GM19324 (cell line): ENCODE data around the gene SSTR1.
"Not testable (repeated sequence)": the region's sequence is repeated elsewhere in the genome, so short reads cannot be mapped to it uniquely, and the experiment has no call there.

Source experiments
- ATAC-seq: cut with Tn5 transposase; IDR thresholded peaks from one replicate; pipeline ENCODE4 v1.9.1; 2021; ENCODE audit warnings: mild to moderate bottlenecking, moderate library complexity; ENCODE audit not compliant: unreplicated experiment, low FRiP score

Gene SSTR1, protein sequence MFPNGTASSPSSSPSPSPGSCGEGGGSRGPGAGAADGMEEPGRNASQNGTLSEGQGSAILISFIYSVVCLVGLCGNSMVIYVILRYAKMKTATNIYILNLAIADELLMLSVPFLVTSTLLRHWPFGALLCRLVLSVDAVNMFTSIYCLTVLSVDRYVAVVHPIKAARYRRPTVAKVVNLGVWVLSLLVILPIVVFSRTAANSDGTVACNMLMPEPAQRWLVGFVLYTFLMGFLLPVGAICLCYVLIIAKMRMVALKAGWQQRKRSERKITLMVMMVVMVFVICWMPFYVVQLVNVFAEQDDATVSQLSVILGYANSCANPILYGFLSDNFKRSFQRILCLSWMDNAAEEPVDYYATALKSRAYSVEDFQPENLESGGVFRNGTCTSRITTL

DNA sequence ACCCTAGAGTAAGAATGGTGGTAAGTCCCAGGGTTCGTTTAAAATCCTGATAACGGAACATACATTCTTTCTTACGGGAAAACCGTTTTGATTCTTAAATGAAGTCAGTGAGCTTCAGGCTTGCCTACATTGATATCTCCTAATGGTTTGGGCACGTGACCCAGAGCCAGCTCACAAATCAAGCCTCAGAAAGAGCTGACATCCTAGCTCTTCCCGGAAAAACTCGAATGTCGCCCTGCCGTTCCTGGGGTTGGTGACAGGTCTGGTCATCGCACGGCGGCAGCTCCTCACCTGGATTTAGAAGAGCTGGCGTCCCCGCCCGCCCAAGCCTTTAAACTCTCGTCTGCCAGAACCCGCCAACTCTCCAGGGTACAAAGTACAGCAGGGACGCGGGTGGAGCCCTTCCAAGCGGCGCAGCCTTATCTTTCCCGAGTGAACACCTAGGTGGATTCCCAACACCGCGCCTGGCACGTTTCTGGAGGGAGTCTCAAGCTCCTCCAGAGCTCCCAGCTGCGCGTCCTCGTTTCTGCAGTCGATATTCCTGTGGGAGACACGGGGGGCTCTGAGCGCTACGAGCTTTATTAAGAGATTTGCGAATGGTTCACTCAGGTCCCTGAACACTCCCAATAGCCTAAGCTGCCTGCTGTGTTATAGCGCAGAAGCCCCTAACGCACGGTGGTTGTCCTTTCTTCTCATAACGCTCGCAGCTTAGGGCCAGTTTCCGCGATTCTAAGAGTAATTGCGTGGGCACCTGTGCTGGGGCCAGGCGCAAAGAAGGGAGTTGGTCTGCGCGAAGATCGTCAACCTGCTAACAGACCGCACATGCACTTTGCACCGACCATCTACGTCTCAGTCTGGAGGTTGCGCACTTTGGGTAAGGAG, at the start of gene SSTR1:
Gene SSTR1 (plus strand): TSS at position 169 of the 882 bp plus-strand sequence. CDS start 1,486 bp downstream, outside the sequence.
- ATAC-seq = no peak

DNA sequence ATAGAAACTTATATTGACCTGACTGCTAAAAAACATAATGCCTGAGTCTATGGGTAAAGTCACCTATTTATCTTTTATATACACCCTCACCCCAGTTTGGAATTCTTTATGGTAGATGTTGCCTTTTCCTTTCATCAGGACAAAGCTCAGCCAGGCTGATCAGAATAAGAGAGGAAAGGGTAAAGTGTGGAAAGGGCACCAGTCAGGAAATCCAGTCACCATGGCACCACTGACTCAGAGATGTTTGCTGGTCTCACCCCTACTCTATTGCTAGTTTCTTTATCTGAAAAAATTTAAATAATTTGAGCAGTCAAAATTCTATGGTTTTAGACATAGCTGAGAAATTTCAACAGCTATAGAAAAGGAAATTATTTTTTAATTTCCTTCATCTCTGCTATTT, 49.2 kb upstream of the SSTR1 start:
- ATAC-seq = no peak

DNA sequence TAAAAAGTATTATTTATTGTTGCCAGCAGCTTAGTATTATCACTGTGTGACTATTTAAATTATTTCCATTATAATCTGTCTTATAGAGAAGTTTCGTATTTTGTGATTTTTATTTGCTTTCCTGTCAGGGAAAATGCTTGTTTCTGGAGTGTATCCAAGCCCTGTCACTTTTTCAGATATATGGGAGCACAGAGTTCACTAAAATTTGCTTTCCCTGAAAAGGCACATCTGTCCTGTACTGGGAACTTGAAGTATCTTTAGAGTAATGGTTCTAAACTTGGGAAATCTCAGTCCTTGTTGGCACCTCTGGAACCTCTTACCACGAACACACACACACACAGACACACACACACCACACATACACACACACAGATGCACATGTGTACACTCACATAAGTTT, 39.3 kb upstream of the SSTR1 start:
- ATAC-seq = no peak

DNA sequence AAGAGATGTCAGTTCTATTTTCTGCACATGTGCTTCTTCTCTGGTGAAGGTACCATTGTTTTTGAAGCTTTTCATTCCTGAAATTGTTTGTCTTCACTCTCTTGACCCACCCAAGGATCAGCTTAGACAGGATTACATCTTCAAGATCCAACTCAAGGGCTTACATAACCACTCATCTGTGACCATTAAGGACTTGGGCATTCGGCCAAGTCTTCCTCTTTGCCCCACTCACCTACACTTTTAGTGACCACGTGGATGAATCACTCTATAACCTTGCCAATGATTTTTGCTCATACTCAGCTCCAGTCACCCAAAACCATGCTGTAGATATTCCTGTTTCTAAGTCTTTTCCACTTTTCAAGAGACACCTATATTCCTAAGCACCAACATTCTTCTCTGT, 36.5 kb upstream of the SSTR1 start:
- no peak for ATAC-seq

DNA sequence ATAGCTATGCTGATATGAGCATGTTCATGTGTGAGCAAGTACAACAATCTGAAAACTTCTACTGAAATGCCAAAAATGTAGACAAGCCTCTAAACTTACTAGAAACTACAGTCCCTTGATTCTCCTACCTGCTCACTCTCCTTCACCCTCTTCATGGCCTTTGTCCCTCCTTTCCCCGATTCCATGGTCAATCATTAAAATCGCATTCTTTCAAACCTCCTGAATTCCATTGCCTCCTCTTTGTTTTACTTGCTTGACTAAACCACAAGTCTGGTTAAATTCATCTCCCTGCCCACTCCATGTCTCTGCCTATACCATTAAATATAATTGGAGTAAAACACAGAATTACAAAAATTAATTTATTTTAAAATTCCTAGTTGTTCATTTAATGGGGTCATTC, 33.0 kb upstream of the SSTR1 start:
- no peak for ATAC-seq

DNA sequence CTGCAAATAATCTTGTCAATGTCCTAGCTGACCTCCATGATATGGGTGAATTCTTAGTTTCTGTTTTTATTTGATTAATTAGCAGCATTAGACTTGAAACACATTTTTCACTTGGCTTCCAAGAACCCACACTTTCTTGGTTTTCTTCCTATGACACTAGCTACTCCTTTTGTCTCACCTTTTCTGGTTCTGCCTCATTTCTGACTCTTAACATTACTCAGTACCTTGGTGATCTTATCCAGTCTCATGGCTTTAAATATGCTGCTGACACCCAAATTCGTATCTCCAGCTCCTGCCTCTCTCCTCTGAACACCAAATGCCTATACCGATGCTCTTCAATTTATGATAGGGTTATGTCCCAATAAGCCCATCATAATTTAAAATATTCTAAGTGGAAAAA, 32.0 kb upstream of the SSTR1 start:
- ATAC-seq = no peak

DNA sequence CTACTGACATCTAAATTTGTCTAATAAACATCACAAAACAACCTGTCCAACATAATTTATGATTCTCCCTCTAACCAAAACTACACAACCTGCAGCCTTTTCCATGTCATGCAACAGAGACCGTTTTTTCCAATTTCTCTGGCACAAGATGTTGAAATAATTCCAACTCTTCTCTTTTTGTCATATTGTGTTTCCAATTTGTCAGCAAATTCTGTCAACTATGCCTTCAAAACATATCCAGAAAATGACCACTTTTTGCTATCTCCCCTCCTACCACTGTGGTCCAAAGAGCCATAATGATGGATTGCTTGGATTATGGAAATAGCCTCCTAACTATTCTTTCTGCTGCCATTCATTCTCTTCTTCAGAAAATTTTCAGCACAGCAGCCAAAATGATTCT, 31.3 kb upstream of the SSTR1 start:
- no peak for ATAC-seq

DNA sequence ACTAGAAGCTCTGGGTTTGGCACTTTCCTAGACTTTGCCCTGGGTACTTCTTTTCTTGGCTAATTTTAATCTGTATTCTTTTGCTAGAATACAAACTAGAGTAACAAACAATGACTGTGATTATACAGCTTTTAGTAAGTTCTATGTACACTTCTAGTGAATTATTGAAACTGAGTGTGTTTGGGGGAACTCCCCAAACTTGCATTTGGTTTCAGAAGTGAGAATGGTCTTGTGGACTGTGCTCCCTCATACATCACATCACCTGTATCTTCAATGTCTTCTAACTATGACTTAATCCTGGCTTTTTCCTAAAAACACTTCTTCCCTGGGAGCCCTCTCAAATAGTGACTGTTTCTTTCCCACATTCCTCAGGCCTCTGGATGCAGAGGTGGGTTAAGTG, 23.6 kb upstream of the SSTR1 start:
- ATAC-seq = no peak

DNA sequence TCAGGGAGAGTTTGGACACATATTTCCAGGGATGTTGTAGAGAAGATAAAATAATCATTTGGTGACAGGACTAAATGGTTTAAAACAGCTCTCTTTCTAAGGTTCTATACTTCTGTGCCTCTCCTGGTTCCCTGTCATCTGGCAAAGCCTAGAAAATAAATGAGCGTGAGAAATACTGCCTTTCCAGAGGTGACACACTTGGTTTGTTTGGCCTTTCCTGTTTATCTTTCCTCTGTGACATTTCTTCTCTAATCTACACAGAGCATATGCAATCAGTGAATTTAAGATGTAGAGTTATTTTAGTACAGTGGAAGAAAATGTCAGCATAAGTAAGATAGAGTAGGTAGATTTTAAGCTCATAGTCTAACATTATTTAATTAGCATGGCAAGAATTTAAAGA, 22.0 kb upstream of the SSTR1 start:
- no peak for ATAC-seq

DNA sequence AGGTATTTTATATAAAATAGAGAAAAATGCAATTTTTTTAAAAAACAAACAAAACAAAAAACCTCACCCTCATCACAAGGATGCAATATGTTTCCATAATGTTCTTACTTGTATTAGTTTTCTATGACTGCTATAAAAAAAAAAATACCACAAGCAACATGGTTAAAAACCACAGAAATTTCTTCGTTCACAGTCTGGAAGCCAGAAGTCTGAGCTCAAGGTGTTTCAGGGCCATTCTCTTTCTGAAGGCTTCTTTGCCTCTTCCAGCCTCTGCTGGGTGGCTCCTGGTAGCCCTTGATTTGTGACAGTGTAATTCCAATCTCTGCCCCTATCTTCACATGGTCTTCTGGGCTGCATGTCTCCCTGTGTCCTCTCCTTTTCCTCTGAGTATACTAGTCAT, 21.5 kb upstream of the SSTR1 start:
- no peak for ATAC-seq

DNA sequence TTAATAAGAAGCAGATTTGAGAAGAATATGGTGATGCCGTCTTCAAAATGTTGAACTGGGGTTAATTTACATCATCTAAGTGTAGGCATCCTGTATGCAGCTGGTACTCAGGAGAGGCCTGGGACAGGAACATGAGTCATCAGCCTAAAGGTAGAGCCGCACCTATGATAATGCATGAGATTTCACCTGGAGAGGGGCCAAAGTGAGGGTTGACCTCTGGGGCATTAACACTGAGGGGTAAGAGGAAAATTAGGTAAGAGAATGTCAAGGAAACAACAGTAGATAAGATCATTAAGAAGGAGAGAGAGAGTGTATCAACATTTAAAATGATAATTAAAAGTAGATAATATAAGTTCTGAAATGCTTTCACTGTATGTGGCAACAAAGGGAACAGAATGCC, 20.2 kb upstream of the SSTR1 start:
- ATAC-seq = no peak

DNA sequence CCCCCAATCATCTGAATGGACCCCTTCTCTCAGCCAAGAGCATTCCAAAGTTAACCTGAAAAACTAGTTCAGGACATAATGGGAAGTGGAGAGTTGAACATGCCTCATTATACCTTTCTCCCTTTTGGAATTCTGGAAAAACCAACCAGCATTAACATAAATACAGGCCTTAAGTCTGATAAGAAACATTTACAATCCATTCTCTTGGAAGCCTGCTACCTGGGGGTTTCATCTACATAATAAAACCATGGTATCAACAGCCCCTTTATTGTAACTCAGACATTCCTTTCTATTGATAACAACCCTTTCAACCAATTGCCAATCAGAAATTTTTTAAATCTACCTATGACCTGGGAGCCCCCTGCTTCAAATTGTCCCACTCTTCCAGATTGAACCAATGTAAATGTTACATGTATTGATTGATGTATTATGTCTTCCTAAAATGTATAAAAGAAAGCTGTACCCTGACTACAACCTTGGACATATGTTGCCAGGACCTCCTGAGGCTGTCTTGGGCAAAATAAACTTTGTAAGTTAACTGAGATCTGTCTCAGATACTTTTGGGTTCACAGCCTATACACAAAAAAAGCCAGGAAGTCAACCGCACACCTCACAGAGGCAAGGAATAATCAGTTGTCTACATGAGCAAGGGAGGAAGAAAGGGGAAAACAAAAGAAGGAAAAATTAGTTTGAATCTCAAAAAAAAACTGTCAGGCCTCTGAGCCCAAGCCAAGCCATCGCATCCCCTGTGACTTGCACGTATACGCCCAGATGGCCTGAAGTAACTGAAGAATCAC, 17.6 kb upstream of the SSTR1 start:
- no peak for ATAC-seq

DNA sequence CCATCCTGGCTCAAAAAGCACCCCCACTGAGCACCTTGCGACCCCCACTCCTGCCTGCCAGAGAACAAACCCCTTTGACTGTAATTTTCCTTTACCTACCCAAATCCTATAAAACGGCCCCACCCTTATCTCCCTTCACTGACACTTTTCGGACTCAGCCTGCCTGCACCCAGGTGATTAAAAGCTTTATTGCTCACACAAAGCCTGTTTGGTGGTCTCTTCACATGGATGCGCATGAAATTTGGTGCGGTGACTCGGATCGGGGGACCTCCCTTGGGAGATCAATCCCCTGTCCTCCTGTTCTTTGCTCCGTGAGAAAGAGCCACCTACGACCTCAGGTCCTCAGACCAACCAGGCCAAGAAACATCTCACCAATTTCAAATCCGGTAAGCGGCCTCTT, 16.9 kb upstream of the SSTR1 start:
- ATAC-seq = not testable (repeated sequence)

DNA sequence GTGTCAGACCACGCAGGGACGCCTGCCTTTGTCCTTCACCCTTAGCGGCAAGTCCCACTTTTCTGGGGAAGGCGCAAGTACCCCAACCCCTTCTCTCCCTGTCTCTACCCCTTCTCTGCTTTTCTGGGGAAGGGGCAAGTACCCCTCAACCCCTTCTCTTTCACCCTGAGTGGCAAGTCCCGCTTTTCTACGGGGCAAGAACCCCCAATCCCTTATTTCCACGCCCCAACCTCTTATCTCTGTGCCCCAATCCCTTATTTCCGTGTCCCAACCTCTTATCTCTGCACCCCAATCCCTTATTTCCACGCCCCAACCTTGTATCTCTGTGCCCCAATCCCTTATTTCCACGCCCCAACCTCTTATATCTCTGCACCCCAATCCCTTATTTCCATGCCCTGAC, 16.2 kb upstream of the SSTR1 start:
- ATAC-seq = not testable (repeated sequence)

DNA sequence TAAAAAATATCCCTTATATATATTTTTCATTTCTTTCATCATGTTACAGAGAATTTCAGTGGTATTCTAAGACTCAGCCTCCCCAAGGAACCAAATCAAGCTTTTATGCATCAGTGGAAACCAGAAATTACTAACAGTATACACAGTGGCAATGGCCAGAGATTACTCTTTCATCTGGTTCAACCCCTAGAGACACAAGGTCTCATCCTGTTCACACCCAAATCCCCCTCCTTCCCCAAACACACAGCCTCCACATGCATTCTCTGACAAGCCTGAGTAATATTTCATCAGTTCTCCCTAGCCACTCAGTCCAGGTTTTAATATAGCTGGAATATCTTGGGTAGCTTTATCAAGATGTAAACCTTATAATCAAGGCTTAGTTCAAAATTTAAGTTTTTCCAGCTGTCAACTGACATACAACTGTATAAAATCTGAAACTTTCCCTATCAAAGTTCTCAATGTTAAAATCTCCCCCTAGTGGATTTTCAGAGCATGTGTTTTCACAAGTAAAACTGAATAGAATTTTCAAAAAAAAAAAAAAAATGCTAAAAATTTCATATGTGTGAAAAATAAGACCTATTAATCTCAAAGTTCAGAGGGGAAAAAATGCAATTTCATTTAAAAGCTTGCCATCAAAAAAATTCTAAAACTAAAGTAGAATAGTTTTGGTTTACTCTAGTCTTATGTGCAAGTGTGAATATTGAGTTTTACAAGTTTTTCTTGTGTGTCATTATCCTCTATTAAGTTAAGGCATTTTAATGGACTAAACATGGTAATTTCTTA, 10.5 kb upstream of the SSTR1 start:
- no peak for ATAC-seq

DNA sequence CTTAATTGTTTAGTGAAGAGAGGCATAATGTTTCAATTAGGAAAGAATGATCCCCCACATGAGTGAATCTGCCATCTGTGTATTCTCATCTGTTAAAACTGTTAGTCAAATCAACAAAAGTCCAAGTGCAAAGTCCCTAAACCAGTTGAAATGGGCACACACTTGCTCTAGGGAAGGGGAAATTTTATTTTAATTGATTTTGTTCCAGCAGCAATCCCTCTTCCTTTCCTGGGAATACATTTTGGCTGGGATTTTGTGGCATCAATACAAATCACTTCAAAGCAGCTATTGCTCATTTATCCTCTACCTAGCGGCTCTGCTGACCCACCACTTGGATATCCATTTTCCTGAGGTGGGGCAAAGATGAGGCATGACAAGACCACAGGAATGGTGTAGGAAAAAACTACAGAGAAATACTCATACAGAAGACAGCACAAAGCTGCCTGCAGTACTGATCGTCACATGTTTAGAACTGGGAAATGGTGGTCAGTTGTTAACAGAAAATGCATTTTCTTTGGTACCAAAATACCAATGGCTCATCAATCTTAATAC, 9.8 kb upstream of the SSTR1 start:
- ATAC-seq = no peak

DNA sequence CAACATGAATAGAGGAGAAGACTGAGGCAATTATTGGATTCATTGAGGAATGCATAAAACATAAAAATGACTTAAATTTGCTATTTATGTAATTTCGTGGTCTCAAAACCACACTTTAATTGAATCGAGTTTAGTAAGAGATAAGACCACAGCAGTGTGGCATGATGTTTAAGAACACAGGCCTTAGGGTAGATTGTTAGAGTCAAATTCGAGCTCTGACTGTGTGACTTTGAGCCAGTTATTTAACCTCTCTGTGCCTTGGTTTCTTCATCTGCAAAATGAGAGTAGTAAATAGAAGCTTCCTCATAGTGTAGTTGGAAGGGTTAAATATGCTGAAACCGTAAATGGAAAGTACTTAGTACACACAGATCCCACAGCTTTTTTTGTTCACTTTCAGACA, 9.3 kb upstream of the SSTR1 start:
- no peak for ATAC-seq

DNA sequence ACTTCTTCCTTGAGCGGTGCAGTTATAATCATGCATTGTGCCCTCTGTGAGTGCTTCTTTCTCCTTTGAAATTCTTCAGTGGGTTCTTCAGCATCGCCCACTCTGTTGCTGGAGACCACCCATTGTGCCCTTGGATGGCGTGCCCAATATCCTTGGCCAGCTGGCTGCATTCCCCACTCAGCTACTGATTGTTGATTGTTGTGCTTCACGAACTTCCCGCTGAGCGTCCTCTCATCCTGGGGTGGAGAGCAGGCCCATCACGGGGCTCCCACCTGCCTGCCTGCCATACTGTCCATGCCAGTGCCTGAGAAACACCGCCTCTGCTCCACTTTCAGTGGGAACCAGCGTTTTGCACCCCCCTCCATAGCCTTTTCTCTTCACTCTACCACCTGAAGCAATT, 8.6 kb upstream of the SSTR1 start:
- no peak for ATAC-seq

DNA sequence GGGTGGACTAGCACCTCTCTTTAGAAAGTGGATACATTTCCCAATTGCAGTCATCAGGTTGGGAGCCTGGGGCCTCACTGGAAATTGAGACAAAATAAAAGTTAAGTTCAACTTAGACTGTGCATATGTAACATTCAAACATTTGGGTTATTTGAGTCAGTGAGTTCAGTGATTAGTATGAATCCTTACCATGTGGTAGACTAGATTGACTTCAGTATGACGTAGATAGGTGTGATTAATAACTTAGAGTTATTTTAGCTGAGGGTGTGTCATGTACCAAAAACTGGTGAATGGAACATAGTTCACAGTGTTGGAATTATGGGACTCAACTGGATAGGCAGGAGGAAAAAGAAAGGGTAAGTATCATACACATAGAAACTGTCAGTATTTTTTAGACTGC, 8.0 kb upstream of the SSTR1 start:
- ATAC-seq = no peak
